A549 (cell line): ENCODE results near the gene NRXN3. TPM values are rescaled to one million over a fixed set of nuclear protein-coding genes. Genes with fewer than 3 reads are reported as not detected.
A peak's percentile ranks its signal among the peaks of the same experiment; 100 is the strongest.

Experiments used
- ATAC-seq, 2 experiments: fragments of 200-7000 bp in 1 of 2; fragments of >200 bp in 1 of 2; cut with Nextera tagmentation in 1 of 2; cut with Tn5 transposase in 1 of 2; 3 replicates each; pipeline versions ENCODE4 v1.8.0 to v1.9.1; 2018 to 2020; ENCODE audit warnings: mild to moderate bottlenecking in 1 of 2, moderate library complexity in 1 of 2
- CTCF ChIA-PET: fragments of 300-600 bp; sonication (Branson Sonifier 250); formaldehyde crosslinking; extraction: SDS; loops from one replicate; lab custom pipeline; 2021; ENCODE audit warnings: antibody characterized with exemption, inconsistent platforms; lab: Yijun Ruan, JAX
- POLR2A ChIA-PET: fragments of 350-600 bp; formaldehyde crosslinking; extraction: SDS; loops from one replicate; lab custom pipeline; 2021; ENCODE audit warnings: antibody characterized with exemption, inconsistent platforms; lab: Yijun Ruan, JAX
- DNase-seq, 2 experiments: peaks; one replicate each; pipeline versions ENCODE4 v3.0.0 to v3.0.0-alpha.2; 2011 to 2016; ENCODE audit warnings: low read depth in 1 of 2, low spot score in 1 of 2
- FAIRE-seq: peaks from 2 replicates; lab custom pipeline; 2011; peaks lifted over from hg19 to GRCh38; lab: Jason Lieb, UNC
- H3K27ac ChIP-seq, 2 experiments: fragments of >200 bp; sonication (Bioruptor Twin); formaldehyde crosslinking; 3 replicates each; pipeline ENCODE4 v1.5.1; 2016 to 2017
- H3K4me1 ChIP-seq: fragments of >200 bp; sonication (Bioruptor Twin); formaldehyde crosslinking; 3 replicates; pipeline ENCODE4 v1.6.1; 2016
- H3K4me2 ChIP-seq: fragments of >200 bp; sonication (Bioruptor Twin); formaldehyde crosslinking; 3 replicates; pipeline ENCODE4 v1.6.1; 2016
- H3K4me3 ChIP-seq: fragments of >200 bp; sonication (Bioruptor Twin); formaldehyde crosslinking; 3 replicates; pipeline ENCODE4 v1.5.1; 2016
- H3K9me3 ChIP-seq: fragments of >200 bp; sonication (Bioruptor Twin); formaldehyde crosslinking; 3 replicates; pipeline ENCODE4 v1.6.1; 2016
- CHD2 ChIP-seq: fragments of 150-350 bp; IDR thresholded peaks from 2 replicates; pipeline ENCODE4 v1.6.1; 2014; ENCODE audit warnings: low read length; ENCODE audit not compliant: partially characterized antibody
- CHD4 ChIP-seq: fragments of 200-600 bp; sonication (generic); IDR thresholded peaks from 2 replicates; pipeline ENCODE4 v1.6.1; 2016; ENCODE audit warnings: antibody characterized with exemption, mild to moderate bottlenecking, borderline replicate concordance
- EHMT2 ChIP-seq: fragments of 200-600 bp; sonication (generic); IDR thresholded peaks from 2 replicates; pipeline ENCODE4 v1.6.1; 2016; ENCODE audit warnings: antibody characterized with exemption, low read depth, mild to moderate bottlenecking, moderate library complexity
- EP300 ChIP-seq, 2 experiments: fragments of >200 bp; sonication (Bioruptor Twin); formaldehyde crosslinking; IDR thresholded peaks; 2 replicates in 1 of 2; 3 replicates in 1 of 2; pipeline ENCODE4 v1.6.1; 2016 to 2017
- ESRRA ChIP-seq: fragments of 150-350 bp; IDR thresholded peaks from 2 replicates; pipeline ENCODE4 v1.6.1; 2014; ENCODE audit warnings: mild to moderate bottlenecking, low read length, borderline replicate concordance
- FOSB ChIP-seq: fragments of 250-450 bp; sonication (Bioruptor Pico); IDR thresholded peaks from 2 replicates; pipeline ENCODE4 v1.5.0; 2020; ENCODE audit warnings: mild to moderate bottlenecking, moderate library complexity
- FOSL2 ChIP-seq, 2 experiments: fragments of 450-650 bp in 1 of 2; fragments of >200 bp in 1 of 2; sonication (Bioruptor Twin) in 1 of 2; formaldehyde crosslinking; IDR thresholded peaks; 2 replicates each; pipeline versions ENCODE4 v1.5.0 to v1.6.1; 2016 to 2020; ENCODE audit warnings: mild to moderate bottlenecking in 1 of 2, moderate library complexity in 1 of 2
- GATA3 ChIP-seq: IDR thresholded peaks from 2 replicates; pipeline ENCODE4 v1.6.1; 2012; ENCODE audit warnings: borderline replicate concordance
- HEYL ChIP-seq: fragments of 250-450 bp; sonication (Bioruptor Pico); IDR thresholded peaks from 2 replicates; pipeline ENCODE4 v1.8.0; 2021; ENCODE audit warnings: mild to moderate bottlenecking, moderate library complexity
- HOXA7 ChIP-seq: fragments of 250-450 bp; sonication (Bioruptor Pico); IDR thresholded peaks from 2 replicates; pipeline ENCODE4 v1.5.0; 2020; ENCODE audit warnings: mild to moderate bottlenecking, moderate library complexity
- HOXB13 ChIP-seq: fragments of 250-450 bp; sonication (Bioruptor Pico); IDR thresholded peaks from 2 replicates; pipeline ENCODE4 v1.5.0; 2020; ENCODE audit warnings: low read depth, mild to moderate bottlenecking, moderate library complexity
- HOXB5 ChIP-seq: fragments of 250-450 bp; sonication (Bioruptor Pico); IDR thresholded peaks from 2 replicates; pipeline ENCODE4 v1.5.0; 2020; ENCODE audit warnings: mild to moderate bottlenecking, moderate library complexity
- KDM5A ChIP-seq: fragments of 200-600 bp; sonication (generic); IDR thresholded peaks from 2 replicates; pipeline ENCODE4 v1.6.1; 2016; ENCODE audit warnings: antibody characterized with exemption, mild to moderate bottlenecking
- MAX ChIP-seq: IDR thresholded peaks from 2 replicates; pipeline ENCODE4 v1.6.1; 2012
- MAZ ChIP-seq: fragments of 150-350 bp; IDR thresholded peaks from 2 replicates; pipeline ENCODE4 v1.6.1; 2014; ENCODE audit warnings: antibody characterized with exemption, low read depth, low read length, borderline replicate concordance
- PBX3 ChIP-seq: IDR thresholded peaks from 2 replicates; pipeline ENCODE4 v1.6.1; 2012
- RARB ChIP-seq: fragments of 250-450 bp; sonication (Bioruptor Pico); IDR thresholded peaks from 2 replicates; pipeline ENCODE4 v1.8.0; 2021; ENCODE audit warnings: mild to moderate bottlenecking, moderate library complexity
- REST ChIP-seq: fragments of 200-600 bp; sonication (generic); IDR thresholded peaks from 2 replicates; pipeline ENCODE4 v1.6.1; 2016; ENCODE audit warnings: antibody characterized with exemption, mild to moderate bottlenecking, moderate library complexity
- RNF2 ChIP-seq: fragments of 200-600 bp; sonication (generic); IDR thresholded peaks from 2 replicates; pipeline ENCODE4 v1.6.1; 2016; ENCODE audit warnings: low read depth, mild to moderate bottlenecking, antibody characterized with exemption, moderate library complexity, borderline replicate concordance
- TFCP2L1 ChIP-seq: fragments of 250-450 bp; sonication (Bioruptor Pico); IDR thresholded peaks from 2 replicates; pipeline ENCODE4 v1.5.0; 2021; ENCODE audit warnings: mild to moderate bottlenecking
- TP53 ChIP-seq: fragments of 250-450 bp; sonication (Bioruptor Pico); IDR thresholded peaks from 2 replicates; pipeline ENCODE4 v1.5.0; 2021; ENCODE audit warnings: mild to moderate bottlenecking, moderate library complexity
- ZC3H11A ChIP-seq: fragments of 450-650 bp; IDR thresholded peaks from 2 replicates; pipeline ENCODE4 v1.6.1; 2014; ENCODE audit warnings: antibody characterized with exemption, mild to moderate bottlenecking
- ZFP36 ChIP-seq: fragments of 450-650 bp; IDR thresholded peaks from 2 replicates; pipeline ENCODE4 v1.6.1; 2014; ENCODE audit warnings: borderline replicate concordance; ENCODE audit not compliant: partially characterized antibody
- whole genome bisulfite sequencing: methylation state at CpG from one replicate; pipeline ENCODE4 v1.1.6; 2017; ENCODE audit errors: missing lambda C conversion rate; 5-methylcytosine and 5-hydroxymethylcytosine counted together
- polyA plus RNA-seq, 4 experiments: library from polyadenylated mRNA; depleted of rRNA in 3 of 4; stranded (reverse); fragments of >200 nt; fragmentation: RNase III in 1 of 4; extraction: RNeasy Plus Mini Kit Qiagen cat#74134 plus additional on column Dnase treatment in 1 of 4; gene quantifications; 2 replicates in 3 of 4; 3 replicates in 1 of 4; pipeline ENCODE4 v1.2.3, GENCODE V29; 2011 to 2017
- TF ChIP-seq, protein P1 (sequence below): fragments of 450-650 bp; IDR thresholded peaks from 2 replicates; pipeline ENCODE4 v1.6.1; 2014; ENCODE audit warnings: antibody characterized with exemption
- TF ChIP-seq, protein P2 (sequence below): fragments of >200 bp; sonication (Bioruptor Twin); formaldehyde crosslinking; IDR thresholded peaks from 2 replicates; pipeline ENCODE4 v1.6.1; 2016
- TF ChIP-seq, protein P3 (sequence below): fragments of >200 bp; sonication (Bioruptor Twin); formaldehyde crosslinking; IDR thresholded peaks from 3 replicates; pipeline ENCODE4 v1.6.1; 2016

NRXN3 gene
- polyA plus RNA-seq, 2 of the 4 experiments (the other 2 are of a cell fraction) = 0.62 to 2.3 TPM

GRCh38 chr14:79587875-79588274 lies 1417.7 kb downstream of the NRXN3 start:
- H3K4me2 ChIP-seq = no peak overlapping the region
- ATAC-seq (no peak), DNase-seq (no peak), FAIRE-seq (no peak)
- WGBS = 50% methylated on average over 1 of the region's 1 CpG
- no peak overlapping the region for H3K4me3 ChIP-seq
- H3K27ac ChIP-seq = peak overlapping the region in 1 of 2 experiments; percentile 11; a peak in 1 of 6 replicates
- CTCF ChIA-PET = no interaction called here
- H3K9me3 ChIP-seq = peaks cover 7% of the 10 kb centered on the region; the same call in 2 of the 3 replicates
- TF ChIP-seq FOSL2 (IDR thresholded peaks at IDR 0.05) = no peak
- no peak for TF ChIP-seq FOSL2 (CRISPR knock-in tag; IDR thresholded peaks at IDR 0.05)
- TF ChIP-seq PBX3 = no peak
- TF ChIP-seq EP300 (IDR thresholded peaks at IDR 0.05) = no peak
- TF ChIP-seq, protein P1, sequence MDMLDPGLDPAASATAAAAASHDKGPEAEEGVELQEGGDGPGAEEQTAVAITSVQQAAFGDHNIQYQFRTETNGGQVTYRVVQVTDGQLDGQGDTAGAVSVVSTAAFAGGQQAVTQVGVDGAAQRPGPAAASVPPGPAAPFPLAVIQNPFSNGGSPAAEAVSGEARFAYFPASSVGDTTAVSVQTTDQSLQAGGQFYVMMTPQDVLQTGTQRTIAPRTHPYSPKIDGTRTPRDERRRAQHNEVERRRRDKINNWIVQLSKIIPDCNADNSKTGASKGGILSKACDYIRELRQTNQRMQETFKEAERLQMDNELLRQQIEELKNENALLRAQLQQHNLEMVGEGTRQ = no peak
- no peak for TF ChIP-seq RARB (CRISPR knock-in tag)
- no peak for TF ChIP-seq TP53 (CRISPR knock-in tag)
- TF ChIP-seq GATA3 = no peak
- TF ChIP-seq CHD2 = no peak
- TF ChIP-seq REST = no peak
- TF ChIP-seq KDM5A = no peak
- no peak for TF ChIP-seq MAX
- TF ChIP-seq HOXA7 (CRISPR knock-in tag) = no peak
- no peak for TF ChIP-seq CHD4
- no peak for TF ChIP-seq ESRRA
- TF ChIP-seq HOXB5 (CRISPR knock-in tag) = no peak
- TF ChIP-seq MAZ = no peak
- TF ChIP-seq TFCP2L1 = no peak
- TF ChIP-seq, protein P2, sequence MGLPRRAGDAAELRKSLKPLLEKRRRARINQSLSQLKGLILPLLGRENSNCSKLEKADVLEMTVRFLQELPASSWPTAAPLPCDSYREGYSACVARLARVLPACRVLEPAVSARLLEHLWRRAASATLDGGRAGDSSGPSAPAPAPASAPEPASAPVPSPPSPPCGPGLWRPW = no peak
- peaks cover 44% of the 10 kb centered on the region for H3K4me1 ChIP-seq
- POLR2A ChIA-PET = no interaction called here

- TF ChIP-seq EHMT2 (no peak), FOSB (no peak), HOXB13 (CRISPR knock-in tag) (no peak), ZFP36 (no peak), HEYL (CRISPR knock-in tag) (no peak), ZC3H11A (no peak), RNF2 (no peak)
- TF ChIP-seq, protein P3, sequence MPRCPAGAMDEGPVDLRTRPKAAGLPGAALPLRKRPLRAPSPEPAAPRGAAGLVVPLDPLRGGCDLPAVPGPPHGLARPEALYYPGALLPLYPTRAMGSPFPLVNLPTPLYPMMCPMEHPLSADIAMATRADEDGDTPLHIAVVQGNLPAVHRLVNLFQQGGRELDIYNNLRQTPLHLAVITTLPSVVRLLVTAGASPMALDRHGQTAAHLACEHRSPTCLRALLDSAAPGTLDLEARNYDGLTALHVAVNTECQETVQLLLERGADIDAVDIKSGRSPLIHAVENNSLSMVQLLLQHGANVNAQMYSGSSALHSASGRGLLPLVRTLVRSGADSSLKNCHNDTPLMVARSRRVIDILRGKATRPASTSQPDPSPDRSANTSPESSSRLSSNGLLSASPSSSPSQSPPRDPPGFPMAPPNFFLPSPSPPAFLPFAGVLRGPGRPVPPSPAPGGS = no peak
- H3K4me1 ChIP-seq = peaks cover 39% of the 10 kb centered on the region
- DNase-seq (no peak), ATAC-seq (no peak), FAIRE-seq (no peak)
- no peak overlapping the region for H3K4me3 ChIP-seq
- 32% methylated on average over 2 of the region's 2 CpGs for WGBS
- peaks cover 7% of the 10 kb centered on the region; the same call in 2 of the 3 replicates for H3K9me3 ChIP-seq
- no peak overlapping the region for H3K4me2 ChIP-seq
- CTCF ChIA-PET = no interaction called here
- POLR2A ChIA-PET = no interaction called here
- peak overlapping the region in 1 of 2 experiments; percentile 11; a peak in 1 of 6 replicates for H3K27ac ChIP-seq
Observed at GRCh38 chr14:79588398-79588797, 1418.2 kb downstream of the NRXN3 start.
